ENCODE measurements around the gene IFT20.
A peak's percentile ranks its signal among the peaks of the same experiment; 100 is the strongest.

Gene IFT20

GRCh38 chr17:28290703-28291102 lies 44.6 kb downstream of the IFT20 start:
- no peak overlapping the region for H4K5ac ChIP-seq (ENCODE audit: low read length)
- H3K4me2 ChIP-seq (ENCODE audit: low read length): no peak overlapping the region
- no peak overlapping the region for H3K27ac ChIP-seq (ENCODE audit: low read depth, low read length)
- H3K79me1 ChIP-seq (ENCODE audit: low read length): no peaks in the 10 kb centered on the region
- H3K4me3 ChIP-seq (ENCODE audit: low read length): no peak overlapping the region
- H4K8ac ChIP-seq (ENCODE audit: low read depth, low read length): no peak overlapping the region
- H3K27me3 ChIP-seq (ENCODE audit: insufficient read depth, low read length, poor library complexity): no peaks in the 10 kb centered on the region
- no peak overlapping the region for H2BK5ac ChIP-seq (ENCODE audit: low read length)
- no peaks in the 10 kb centered on the region for H3K79me2 ChIP-seq (ENCODE audit: control insufficient read depth, insufficient read depth, low read length)
- H3K18ac ChIP-seq (ENCODE audit: low read length): no peak overlapping the region
- no peak overlapping the region for H3K23ac ChIP-seq (ENCODE audit: low read length)
- H3K56ac ChIP-seq (ENCODE audit: low read length): no peak overlapping the region
- H3K4ac ChIP-seq (ENCODE audit: low read depth, low read length): no peak overlapping the region
- H3K9ac ChIP-seq (ENCODE audit: low read length): no peak overlapping the region
- no CpG with 5 or more reads among the region's 2 CpGs for WGBS (ENCODE audit: extremely low coverage, insufficient coverage, low lambda C conversion rate)
- no peak overlapping the region for H2BK120ac ChIP-seq (ENCODE audit: low read depth, low read length)
- no peaks in the 10 kb centered on the region for H3K36me3 ChIP-seq (ENCODE audit: control insufficient read depth, insufficient read depth, low read length)
- H3K4me1 ChIP-seq (ENCODE audit: control insufficient read depth, low read depth, low read length): no peaks in the 10 kb centered on the region
- no peak for DNase-seq
- no peak overlapping the region for H2BK15ac ChIP-seq (replicated peaks; ENCODE audit: low read depth)
- H2AK5ac ChIP-seq (ENCODE audit: low read length): no peak overlapping the region

- H2BK5ac ChIP-seq (ENCODE audit: low read length): no peak overlapping the region
- H3K9ac ChIP-seq (ENCODE audit: low read length): no peak overlapping the region
- no peak overlapping the region for H4K5ac ChIP-seq (ENCODE audit: low read length)
- H3K4me2 ChIP-seq (ENCODE audit: low read length): no peak overlapping the region
- no peak overlapping the region for H3K56ac ChIP-seq (ENCODE audit: low read length)
- H2BK15ac ChIP-seq (replicated peaks; ENCODE audit: low read depth): no peak overlapping the region
- no peaks in the 10 kb centered on the region for H3K27me3 ChIP-seq (ENCODE audit: insufficient read depth, low read length, poor library complexity)
- no peak overlapping the region for H3K4me3 ChIP-seq (ENCODE audit: low read length)
- no peaks in the 10 kb centered on the region for H3K36me3 ChIP-seq (ENCODE audit: control insufficient read depth, insufficient read depth, low read length)
- H3K79me1 ChIP-seq (ENCODE audit: low read length): no peaks in the 10 kb centered on the region
- no peak overlapping the region for H4K8ac ChIP-seq (ENCODE audit: low read depth, low read length)
- no peaks in the 10 kb centered on the region for H3K79me2 ChIP-seq (ENCODE audit: control insufficient read depth, insufficient read depth, low read length)
- no peak overlapping the region for H2AK5ac ChIP-seq (ENCODE audit: low read length)
- H3K4me1 ChIP-seq (ENCODE audit: control insufficient read depth, low read depth, low read length): no peaks in the 10 kb centered on the region
- H3K4ac ChIP-seq (ENCODE audit: low read depth, low read length): no peak overlapping the region
- no peak overlapping the region for H3K18ac ChIP-seq (ENCODE audit: low read length)
- H3K23ac ChIP-seq (ENCODE audit: low read length): no peak overlapping the region
- WGBS (ENCODE audit: extremely low coverage, insufficient coverage, low lambda C conversion rate): no CpG with 5 or more reads among the region's 2 CpGs
- H3K27ac ChIP-seq (ENCODE audit: low read depth, low read length): no peak overlapping the region
- H2BK120ac ChIP-seq (ENCODE audit: low read depth, low read length): no peak overlapping the region
- no peak for DNase-seq
These were observed 49.3 kb downstream of the IFT20 start for GRCh38 chr17:28285965-28286364.

GRCh38 chr17:28282596-28282995 lies 52.7 kb downstream of the IFT20 start:
- Histone ChIP-seq H3K56ac (ENCODE audit: low read length) (peak overlapping the region; percentile 42), H2BK5ac (ENCODE audit: low read length) (no peak overlapping the region), H3K27ac (ENCODE audit: low read depth, low read length) (no peak overlapping the region), H2AK5ac (ENCODE audit: low read length) (no peak overlapping the region), H2BK120ac (ENCODE audit: low read depth, low read length) (no peak overlapping the region), H3K4ac (ENCODE audit: low read depth, low read length) (no peak overlapping the region), H3K4me2 (ENCODE audit: low read length) (no peak overlapping the region), H3K18ac (ENCODE audit: low read length) (no peak overlapping the region), H2BK15ac (replicated peaks; ENCODE audit: low read depth) (no peak overlapping the region), H4K5ac (ENCODE audit: low read length) (no peak overlapping the region), H3K9ac (ENCODE audit: low read length) (no peak overlapping the region), H3K79me2 (ENCODE audit: control insufficient read depth, insufficient read depth, low read length) (no peaks in the 10 kb centered on the region), H3K79me1 (ENCODE audit: low read length) (no peaks in the 10 kb centered on the region), H4K8ac (ENCODE audit: low read depth, low read length) (no peak overlapping the region), H3K27me3 (ENCODE audit: insufficient read depth, low read length, poor library complexity) (no peaks in the 10 kb centered on the region), H3K23ac (ENCODE audit: low read length) (no peak overlapping the region), H3K4me1 (ENCODE audit: control insufficient read depth, low read depth, low read length) (no peaks in the 10 kb centered on the region), H3K36me3 (ENCODE audit: control insufficient read depth, insufficient read depth, low read length) (no peaks in the 10 kb centered on the region), H3K4me3 (ENCODE audit: low read length) (no peak overlapping the region)
- DNase-seq: peak; percentile 48
- WGBS (ENCODE audit: extremely low coverage, insufficient coverage, low lambda C conversion rate): no CpG with 5 or more reads among the region's 7 CpGs

- Histone ChIP-seq H3K27me3 (ENCODE audit: insufficient read depth, low read length, poor library complexity) (no peaks in the 10 kb centered on the region), H2BK120ac (ENCODE audit: low read depth, low read length) (no peak overlapping the region), H3K4me2 (ENCODE audit: low read length) (no peak overlapping the region), H3K9ac (ENCODE audit: low read length) (no peak overlapping the region), H2BK15ac (replicated peaks; ENCODE audit: low read depth) (no peak overlapping the region), H4K5ac (ENCODE audit: low read length) (no peak overlapping the region), H3K36me3 (ENCODE audit: control insufficient read depth, insufficient read depth, low read length) (no peaks in the 10 kb centered on the region), H2AK5ac (ENCODE audit: low read length) (no peak overlapping the region), H3K4me1 (ENCODE audit: control insufficient read depth, low read depth, low read length) (no peaks in the 10 kb centered on the region), H3K27ac (ENCODE audit: low read depth, low read length) (no peak overlapping the region), H3K18ac (ENCODE audit: low read length) (no peak overlapping the region), H3K79me1 (ENCODE audit: low read length) (no peaks in the 10 kb centered on the region), H3K4me3 (ENCODE audit: low read length) (no peak overlapping the region), H3K4ac (ENCODE audit: low read depth, low read length) (no peak overlapping the region), H3K56ac (ENCODE audit: low read length) (no peak overlapping the region), H4K8ac (ENCODE audit: low read depth, low read length) (no peak overlapping the region), H2BK5ac (ENCODE audit: low read length) (no peak overlapping the region), H3K23ac (ENCODE audit: low read length) (no peak overlapping the region), H3K79me2 (ENCODE audit: control insufficient read depth, insufficient read depth, low read length) (no peaks in the 10 kb centered on the region)
- no CpG with 5 or more reads among the region's 3 CpGs for WGBS (ENCODE audit: extremely low coverage, insufficient coverage, low lambda C conversion rate)
- no peak for DNase-seq
These were observed 54.4 kb downstream of the IFT20 start for GRCh38 chr17:28280826-28281225.

GRCh38 chr17:28279411-28279810 lies 55.9 kb downstream of the IFT20 start:
- Histone ChIP-seq H3K79me1 (ENCODE audit: low read length) (no peaks in the 10 kb centered on the region), H3K9ac (ENCODE audit: low read length) (no peak overlapping the region), H3K56ac (ENCODE audit: low read length) (no peak overlapping the region), H2BK15ac (replicated peaks; ENCODE audit: low read depth) (no peak overlapping the region), H3K36me3 (ENCODE audit: control insufficient read depth, insufficient read depth, low read length) (no peaks in the 10 kb centered on the region), H3K4me3 (ENCODE audit: low read length) (no peak overlapping the region), H3K27me3 (ENCODE audit: insufficient read depth, low read length, poor library complexity) (no peaks in the 10 kb centered on the region), H2AK5ac (ENCODE audit: low read length) (no peak overlapping the region), H4K5ac (ENCODE audit: low read length) (no peak overlapping the region), H4K8ac (ENCODE audit: low read depth, low read length) (no peak overlapping the region), H3K4me1 (ENCODE audit: control insufficient read depth, low read depth, low read length) (no peaks in the 10 kb centered on the region), H2BK5ac (ENCODE audit: low read length) (no peak overlapping the region), H2BK120ac (ENCODE audit: low read depth, low read length) (no peak overlapping the region), H3K79me2 (ENCODE audit: control insufficient read depth, insufficient read depth, low read length) (no peaks in the 10 kb centered on the region), H3K18ac (ENCODE audit: low read length) (no peak overlapping the region), H3K4me2 (ENCODE audit: low read length) (no peak overlapping the region), H3K23ac (ENCODE audit: low read length) (no peak overlapping the region), H3K4ac (ENCODE audit: low read depth, low read length) (no peak overlapping the region), H3K27ac (ENCODE audit: low read depth, low read length) (no peak overlapping the region)
- WGBS (ENCODE audit: extremely low coverage, insufficient coverage, low lambda C conversion rate): no CpG with 5 or more reads among the region's 6 CpGs
- no peak for DNase-seq

All from mesendoderm (in vitro differentiated cells).